Fibroblast of skin of left biceps (primary cell): Measurements from ENCODE around the gene SSBP3.

Source experiments
- DNase-seq, 2 experiments: peaks; one replicate each; pipeline ENCODE4 v3.0.0-alpha.2; 2013; ENCODE audit warnings: low read depth in 2 of 2

Gene SSBP3

DNA sequence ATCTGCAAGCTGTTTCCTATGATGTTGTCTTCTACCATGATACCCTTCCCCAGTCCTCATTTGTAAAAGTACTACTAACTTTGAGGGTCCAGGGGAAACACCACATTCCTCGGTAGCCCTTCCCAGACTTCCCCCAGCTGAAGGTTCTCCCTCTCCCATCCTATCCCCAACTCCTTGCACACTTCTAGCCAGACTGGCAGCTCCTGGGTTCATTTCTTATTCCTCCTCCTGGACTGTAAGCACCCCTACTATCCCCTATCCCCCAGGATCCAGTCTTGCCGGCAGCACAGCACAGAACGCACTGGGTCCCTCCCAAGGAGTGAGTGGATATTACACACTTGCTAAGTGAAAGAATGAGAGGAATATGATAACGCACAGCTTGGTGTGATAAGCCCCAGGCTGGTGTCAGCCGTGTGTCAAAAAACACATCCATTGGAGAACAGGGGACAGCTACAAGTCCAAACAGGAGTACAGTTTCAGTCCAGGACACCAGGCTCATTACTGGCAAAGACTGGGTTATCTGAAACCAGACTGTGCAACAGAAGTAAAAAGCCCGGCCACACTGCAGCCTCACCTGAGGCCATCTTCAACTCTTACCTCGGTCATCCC is 100.2 kb downstream of the SSBP3 start:
- no peak for DNase-seq

DNA sequence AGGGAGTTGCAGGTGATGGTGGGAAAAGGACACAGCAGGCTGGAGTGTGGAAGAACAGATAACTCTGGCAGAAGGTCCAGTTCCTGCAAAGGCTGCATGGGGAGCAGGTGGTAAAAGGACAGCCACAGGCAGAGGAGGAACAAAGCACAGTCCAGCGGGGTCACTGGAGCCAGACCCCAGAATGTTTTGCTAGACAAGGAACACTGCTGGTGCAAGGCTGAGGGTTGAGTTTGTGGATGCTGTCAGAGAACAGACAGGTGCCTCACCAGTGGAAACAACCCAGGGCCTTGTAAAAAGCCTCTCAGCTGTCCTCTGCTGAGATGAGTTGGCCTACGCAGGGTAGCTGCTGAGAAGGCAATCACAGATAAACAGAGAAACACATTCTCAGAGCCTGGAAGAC is 101.7 kb downstream of the SSBP3 start:
- no peak for DNase-seq

DNA sequence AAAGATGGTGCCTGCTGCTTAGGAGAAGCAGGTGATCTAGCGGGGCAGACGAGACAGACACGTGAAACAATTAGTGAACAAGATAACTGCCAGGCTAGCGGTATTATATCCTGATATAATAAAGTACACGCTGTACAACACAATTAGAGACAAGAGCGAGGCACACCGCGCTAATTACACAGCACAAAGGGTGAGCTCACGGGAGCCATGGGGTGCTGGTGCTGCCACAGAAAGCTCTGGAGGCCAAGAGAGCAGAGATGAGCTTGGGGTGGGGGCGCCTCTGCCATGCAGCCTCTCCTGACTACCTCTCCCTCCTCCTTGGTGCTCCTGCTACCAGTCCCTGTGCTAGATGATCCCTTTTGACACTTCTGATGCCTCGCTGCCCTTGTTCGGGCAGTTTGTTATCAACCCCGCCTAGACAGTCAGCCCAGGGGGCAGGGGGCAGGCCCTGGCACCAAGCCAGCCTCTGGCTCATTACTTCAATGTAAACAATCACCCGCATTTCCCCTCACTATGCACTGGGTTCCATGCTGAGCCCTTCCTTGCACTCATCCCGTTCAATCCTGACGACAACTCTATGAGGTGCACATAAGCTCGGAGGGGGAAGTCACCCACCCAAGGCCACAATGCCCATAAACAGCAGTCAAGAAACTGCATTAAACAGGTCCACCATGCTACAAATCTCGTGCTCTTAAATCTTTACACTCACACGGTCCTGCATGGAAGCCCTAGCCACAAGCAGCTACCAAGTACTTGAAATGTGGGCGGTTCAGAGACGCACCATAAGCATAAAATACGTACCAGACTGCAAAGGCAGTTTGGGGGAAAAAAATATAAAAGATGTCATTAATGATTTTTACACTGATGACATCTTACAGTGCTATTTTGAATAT is 103.0 kb downstream of the SSBP3 start:
- no peak for DNase-seq

DNA sequence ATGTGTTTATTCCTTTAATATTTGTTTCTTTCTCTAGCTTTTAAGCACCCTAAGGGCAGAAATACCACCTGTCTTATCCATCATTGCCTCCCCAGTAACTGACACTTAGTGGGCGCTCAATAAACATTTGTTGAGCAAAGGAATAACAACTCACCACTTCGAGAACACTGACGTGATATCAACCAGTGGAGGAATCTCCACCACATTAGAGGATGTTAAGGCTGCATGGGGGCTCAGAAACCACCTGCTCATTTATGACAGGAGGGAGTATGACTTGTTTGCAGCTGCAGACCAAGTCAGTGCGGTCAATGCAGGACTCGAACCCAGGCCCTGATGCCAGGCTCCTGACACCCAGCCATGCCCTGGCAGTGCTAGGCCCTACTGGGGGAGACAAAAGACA is 103.6 kb downstream of the SSBP3 start:
- no peak for DNase-seq

DNA sequence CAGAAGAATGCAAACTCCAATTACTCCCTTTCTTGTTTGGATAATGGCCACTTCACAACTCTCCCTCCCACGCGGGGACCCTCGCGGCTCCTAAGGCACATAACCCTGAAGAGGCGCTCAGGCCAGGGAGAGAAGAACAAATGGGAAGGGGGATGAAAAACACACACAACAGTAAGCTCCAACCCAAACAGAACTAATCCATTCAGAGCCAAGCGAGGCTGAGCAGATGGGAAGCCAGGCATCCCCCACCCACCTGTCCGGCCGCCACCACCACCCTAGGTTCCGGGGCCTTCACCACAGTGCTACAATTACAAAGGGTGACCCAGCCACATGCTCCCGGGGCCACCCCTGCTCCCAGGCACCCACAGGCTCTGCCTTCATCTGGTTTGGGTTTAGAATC is 104.7 kb downstream of the SSBP3 start:
- DNase-seq, result no peak

DNA sequence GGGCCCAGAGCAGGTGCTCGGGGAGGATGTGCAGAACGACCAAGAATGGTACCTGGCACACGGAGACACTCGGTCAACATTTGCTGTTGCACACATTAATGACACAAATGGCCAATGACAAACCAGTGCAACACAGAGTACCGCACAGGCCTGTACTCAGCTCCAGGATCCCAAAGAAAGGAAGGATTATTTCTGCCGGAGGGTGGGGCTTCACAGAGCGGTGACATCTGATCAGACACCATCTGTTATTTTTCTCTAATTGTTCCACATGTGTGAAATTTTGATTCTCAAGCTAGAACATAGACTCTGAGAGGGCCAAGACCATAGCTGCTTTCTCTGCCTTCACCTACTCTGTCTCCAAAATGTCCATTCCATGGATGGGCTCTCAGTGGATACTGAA is 105.8 kb downstream of the SSBP3 start:
- no peak for DNase-seq

DNA sequence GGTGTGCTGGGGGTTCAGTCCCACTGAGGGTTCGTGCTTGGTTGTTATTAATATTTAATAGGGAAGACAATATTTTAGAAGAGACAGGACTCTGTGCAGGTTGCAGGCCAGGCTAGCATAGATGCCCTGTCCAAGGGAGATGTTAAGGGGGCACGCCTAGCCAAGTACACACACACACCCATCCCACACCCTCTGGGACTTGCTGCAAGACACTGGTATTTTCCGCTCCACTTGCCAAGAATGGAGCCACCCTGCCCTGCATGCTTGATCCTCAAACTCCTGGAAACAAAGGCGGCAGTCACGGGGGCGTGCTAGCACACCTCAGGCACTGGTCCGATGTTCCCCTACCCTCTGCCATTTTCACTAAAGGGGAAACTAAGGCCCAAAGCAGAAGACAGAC is 107.2 kb downstream of the SSBP3 start:
- no peak for DNase-seq

DNA sequence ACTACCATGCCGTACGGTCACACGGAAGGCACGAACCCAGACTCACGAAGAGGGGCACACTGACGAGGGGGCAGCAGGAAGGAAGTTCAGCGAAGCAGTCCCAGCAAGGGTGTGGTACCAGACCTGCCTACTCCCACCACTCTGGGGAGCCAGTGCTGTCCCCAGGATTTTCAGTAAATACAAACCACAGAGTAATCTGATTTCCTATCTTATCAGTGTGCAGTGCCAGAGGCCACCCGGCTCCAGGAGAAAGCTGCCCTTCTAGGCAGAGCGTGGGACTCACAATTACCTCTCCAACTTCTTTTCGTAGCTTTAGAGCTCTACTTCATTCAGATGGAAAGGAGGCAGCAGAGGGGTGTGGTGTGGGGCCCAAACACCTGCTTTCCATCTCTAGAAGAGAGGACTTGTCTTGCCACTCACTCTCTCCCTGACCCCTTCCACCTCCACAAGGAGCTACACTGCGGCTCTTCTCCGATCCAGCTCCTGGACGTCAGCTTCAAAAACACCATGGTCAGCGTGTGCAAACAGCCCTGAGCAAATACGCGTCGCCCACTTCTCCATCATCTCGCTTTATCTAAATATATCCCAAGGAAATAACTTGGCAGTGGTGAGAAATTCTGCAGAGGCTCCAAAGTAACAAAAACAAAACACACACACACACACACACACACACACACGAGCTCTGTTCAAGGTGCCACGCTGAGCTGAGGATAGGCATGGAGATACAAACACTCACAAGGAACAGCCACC is 107.7 kb downstream of the SSBP3 start:
- DNase-seq, result no peak

DNA sequence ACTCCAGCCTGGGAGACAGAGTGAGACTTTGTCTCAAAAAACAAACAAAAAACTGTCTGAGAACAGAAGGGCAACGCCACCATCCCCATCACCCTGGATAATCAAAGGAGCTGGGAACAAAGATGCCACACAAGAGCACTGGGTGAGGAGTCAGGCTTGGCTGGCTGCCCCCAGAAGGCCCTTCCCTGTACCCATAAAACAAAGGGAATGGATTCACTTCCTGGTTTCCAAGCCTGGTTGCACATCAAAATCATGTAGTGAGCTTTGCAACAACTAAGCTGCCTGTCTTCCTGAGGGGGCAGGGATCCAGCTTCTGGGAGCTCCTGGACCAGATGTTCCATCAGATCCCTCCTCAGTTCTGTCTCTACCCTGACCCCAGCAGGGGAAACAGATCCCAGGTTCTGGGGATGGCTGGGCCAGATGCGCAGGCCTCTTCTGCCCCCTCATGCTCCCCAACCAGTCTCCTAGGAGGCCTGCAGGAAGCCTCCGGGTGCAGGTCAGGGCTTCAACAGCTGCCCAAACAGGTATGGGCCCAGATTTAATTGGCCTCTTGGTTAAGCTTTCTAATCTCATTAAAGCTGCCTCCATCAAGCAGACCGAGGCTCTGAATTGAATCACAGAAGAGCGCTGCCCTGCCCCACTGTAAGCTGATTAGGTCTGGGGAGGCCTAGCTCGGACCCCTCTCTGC is 108.5 kb downstream of the SSBP3 start:
- DNase-seq, result peak in 1 of 2 experiments; percentile 24

DNA sequence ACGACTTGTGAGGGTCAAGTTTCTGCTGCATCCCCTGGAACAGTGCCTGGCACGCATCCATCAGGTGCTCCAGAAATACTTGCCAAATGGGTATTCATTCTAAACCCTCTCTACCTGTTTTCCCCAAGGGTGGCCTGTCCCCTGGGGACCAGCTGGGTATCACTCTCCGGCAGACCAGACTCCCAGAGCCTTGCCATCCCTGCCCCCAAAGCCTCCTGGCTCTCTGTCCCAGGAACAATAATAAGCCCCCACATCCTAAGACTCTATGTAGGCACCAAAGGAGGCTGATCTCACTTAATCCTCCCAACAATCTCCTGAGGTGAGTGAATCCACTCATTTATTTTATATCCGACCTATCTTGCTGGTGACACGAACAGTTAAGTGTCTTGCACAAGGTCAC is 109.5 kb downstream of the SSBP3 start:
- DNase-seq, result no peak

DNA sequence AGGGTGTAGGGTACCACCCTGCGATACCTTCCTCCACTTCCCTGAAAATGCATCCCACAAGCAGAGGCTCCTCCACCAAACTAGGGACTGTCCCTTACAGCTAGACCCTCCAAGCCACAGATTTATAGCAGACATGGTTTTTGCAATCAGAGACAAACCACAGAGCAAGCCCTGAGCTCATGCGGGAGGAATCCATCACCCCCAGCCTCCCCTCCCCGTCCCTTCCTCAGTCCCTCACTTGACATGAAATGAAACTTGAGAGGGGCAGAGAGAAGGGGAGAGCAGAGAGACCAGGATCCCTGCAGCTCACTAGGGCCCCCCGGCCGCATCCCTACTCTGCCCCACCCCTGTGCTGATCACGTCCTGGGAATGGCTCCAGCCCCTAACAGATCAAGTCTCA is 111.3 kb downstream of the SSBP3 start:
- peak in 1 of 2 experiments; percentile 28 for DNase-seq

DNA sequence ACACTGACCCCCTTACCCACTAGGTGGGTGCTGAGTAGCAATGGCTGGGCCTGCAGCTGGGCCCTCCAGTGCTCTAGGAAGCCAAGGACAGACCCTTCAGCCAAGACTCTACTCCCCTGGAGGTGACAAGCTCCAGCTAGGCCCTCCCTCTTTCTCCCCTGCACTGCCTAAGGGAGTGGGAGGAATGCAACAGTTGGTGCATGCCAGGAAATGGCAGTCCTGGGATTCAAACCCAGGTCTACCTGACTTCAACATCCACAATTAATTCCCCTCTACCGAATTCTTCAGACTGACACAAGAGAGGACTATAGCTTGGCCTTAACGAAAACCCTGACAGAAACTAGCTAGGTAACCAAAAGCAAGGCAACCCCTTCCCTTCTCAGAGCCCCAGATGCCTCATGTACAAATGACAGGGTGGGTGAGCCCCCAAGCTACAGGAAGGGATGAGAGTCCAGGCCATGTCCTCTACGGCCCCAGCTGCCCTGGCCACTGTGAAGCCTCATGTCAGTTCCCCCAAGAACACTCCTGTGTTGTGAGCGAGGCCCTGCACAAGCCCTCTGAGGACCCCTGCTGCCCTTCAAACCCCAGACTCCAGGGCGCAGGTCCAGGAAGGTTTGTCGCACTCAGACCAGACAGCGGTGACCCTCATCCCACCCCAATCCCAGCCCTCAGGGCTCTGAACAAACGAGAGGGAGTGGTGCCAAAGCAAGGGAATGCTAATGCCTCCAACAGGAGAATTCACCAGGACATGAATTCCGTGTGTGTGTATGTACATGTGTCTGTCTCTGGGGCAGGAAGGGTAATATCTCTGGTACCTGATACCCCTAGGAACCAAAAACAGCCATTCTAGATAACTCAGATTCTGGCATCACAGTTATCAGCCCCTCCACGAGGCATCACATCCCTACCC is 113.9 kb downstream of the SSBP3 start:
- DNase-seq, result no peak

DNA sequence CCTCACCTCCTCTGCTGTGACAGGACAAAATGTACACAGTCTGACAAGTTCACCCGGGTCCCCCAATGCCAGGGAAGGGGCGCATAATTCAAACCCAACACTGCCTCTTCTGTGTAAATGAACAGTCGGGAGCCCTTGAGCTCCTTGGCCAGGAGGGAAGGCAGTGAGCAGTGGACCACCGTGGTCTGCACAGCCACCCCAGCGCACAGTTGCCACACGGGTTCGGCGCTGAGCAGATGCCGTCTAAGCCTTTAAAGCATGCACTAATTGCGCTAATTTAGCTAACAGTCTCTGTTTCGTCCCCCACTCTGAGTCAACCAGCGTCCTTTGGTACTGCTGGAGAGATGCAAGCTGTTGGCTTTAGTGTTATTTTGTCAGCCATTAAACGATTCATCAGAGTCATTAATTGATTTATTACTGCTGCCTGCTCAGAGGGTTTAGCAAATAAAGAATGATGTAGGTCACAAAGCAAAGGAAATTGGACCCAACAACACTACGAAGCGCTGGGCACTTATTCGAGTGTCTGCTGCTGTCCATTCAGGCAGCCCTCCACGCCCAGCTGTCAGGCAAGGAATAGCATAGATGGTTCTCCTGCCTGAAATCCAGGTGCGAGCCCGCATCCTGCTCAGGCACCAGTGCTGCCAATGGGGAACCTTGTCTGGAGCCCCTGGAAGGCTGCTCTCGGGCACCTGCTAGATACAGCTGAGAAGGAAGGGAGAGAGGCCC is 114.8 kb downstream of the SSBP3 start:
- no peak for DNase-seq

DNA sequence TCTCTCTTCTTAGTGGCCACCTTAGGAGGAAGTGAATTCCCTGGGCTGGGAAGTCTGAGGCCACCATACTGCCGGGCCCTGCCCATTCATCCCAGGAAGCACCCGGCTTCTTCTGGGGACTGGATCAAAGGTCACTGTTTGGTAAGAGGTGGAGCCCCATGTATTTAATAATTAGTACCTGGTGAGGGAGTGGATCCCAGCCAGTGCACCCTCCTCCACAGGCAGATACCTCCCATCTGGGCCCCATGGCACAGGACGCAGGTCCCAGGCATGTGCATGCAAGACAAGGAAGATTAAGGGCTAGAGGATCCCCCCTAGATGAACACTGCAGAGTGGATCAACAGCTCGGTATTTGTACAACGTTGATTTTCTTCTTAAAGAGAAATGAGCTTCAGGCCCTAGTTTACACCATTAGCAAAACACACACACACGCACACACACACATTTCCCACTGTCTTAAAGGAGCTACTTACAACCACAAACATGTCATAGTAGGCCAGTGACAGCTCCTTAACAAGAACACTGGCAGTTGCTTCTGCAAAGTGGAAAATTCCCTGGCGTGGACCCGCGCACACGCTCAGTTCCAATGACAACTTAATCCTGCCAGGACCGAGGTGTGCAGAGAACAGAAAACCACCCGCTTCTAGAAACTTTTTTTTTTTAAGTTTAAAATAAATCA is 115.5 kb downstream of the SSBP3 start:
- DNase-seq, result peak in 1 of 2 experiments; percentile 21

DNA sequence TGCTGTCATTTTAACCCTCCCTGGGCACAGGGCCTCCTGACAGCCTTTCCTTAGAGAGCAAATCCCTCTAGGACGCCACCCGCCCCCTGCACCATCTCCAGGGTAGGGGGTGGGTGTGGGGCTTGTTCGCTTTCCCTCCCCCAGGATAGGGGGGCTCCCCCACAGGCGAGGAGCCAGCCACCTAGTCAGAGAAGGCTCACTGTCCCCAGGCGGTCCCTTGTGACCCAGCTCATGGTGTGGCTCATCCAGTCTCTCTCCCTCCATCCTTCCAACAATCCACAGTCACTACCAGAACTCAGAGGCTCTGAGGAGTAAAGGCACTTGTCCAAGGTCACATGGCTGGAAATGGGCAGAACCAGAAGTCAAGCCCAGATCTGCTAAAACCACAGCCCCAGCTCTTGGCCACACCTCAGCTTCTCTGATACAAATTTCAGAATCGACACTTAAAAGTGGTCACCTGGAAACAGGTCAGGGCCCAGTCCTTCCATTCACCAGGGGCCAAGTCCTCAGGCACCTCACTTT is 116.4 kb downstream of the SSBP3 start:
- DNase-seq, result no peak

DNA sequence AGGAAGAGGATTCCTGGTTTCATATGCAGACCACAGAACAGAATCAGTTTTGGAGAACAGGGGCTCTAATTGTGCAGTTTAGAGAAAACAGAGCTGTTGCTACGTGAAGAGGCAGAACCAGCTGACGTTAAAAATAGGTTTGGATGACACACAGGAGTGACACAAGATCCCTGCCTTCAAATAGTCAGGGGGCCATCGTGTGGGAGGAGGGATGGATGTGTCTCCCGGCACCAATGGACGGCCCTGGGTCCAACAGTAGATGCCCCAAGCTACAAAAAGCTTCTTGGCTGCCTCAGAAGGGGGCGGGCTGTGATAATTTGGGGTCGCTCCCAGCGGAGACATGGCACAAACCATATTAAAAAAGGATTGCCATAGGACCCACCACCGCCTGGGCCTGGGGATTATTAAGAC is 118.4 kb downstream of the SSBP3 start:
- DNase-seq, result peak in 1 of 2 experiments; percentile 20

DNA sequence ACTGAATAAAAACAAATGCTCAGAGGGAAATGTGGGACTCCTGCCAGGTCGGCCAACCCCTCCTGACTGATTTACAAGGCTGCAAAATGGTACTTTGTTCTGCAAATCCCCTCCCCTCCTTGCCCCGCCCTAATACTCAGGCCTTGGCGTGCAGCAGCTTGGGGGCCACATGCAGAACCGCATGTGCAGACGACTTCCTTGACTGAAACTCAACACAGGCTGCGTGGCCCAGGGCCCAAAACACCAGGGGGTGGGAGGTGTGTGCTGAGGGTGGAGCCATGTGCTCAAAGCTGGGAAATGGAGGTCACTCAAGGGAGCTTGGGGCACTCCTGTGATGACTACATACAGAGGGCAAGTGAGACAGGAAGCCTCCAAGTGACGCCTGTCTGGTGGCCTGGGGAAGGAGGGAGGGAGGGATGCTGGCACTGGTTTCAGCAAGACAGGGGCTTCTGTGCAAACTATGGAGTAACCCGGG is 119.0 kb downstream of the SSBP3 start:
- DNase-seq, result peak; percentile 79 to 84

DNA sequence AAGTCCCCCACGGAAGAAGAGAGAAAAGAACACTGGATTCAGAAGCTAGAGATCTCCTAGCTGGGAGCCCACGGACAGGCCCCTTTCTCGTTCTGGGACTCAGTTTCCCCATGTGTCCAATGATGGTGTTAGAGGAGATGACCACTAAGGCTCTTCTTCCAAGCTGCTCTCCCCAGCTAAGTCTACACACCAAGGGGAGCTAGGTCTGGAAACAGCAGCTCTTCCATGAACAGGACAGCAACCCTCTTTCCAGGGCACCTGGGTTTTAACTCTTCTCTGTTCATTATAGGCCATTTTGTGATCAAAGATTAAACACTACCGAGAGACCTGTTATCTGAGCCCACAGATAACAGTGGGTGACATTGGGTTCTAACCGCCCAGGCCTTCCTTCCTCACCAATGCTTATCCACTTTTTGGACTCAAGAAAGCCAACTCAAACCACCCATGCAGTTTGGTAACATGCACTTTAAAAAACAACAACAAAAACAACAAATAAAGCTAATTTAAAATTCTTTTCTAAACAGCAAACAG is 120.3 kb downstream of the SSBP3 start:
- DNase-seq, result no peak
